HCT116 (cell line): ENCODE results near the gene ATXN1. TPM values are rescaled to one million over a fixed set of nuclear protein-coding genes. Genes with fewer than 3 reads are reported as not detected.

Experiments
- ATAC-seq: fragments of 200-7000 bp; cut with Tn5 transposase; 2 replicates; pipeline ENCODE4 v1.9.1; 2020; ENCODE audit warnings: mild to moderate bottlenecking, moderate library complexity
- BruUV-seq: library from RNA; stranded (reverse); fragments of 400-500 nt; replicated peaks from 2 replicates; lab custom pipeline; 2021; lab: Mats Ljungman, UMichigan
- CTCF ChIA-PET: fragments of 300-600 bp; sonication (Branson Sonifier 250); formaldehyde crosslinking; loops from one replicate; lab custom pipeline; 2021; ENCODE audit warnings: antibody characterized with exemption; lab: Charles Lee
- POLR2A ChIA-PET: fragments of 300-600, 350-600 bp; sonication (Branson Sonifier 250); formaldehyde crosslinking; loops from one replicate; lab custom pipeline; 2021; ENCODE audit warnings: antibody characterized with exemption; lab: Charles Lee
- RAD21 ChIA-PET, 2 experiments: fragments of 300-600 bp; sonication (Branson Sonifier 250); formaldehyde crosslinking; loops; one replicate each; lab custom pipeline; 2023; ENCODE audit warnings: low total read pairs in 2 of 2; ENCODE audit not compliant: uncharacterized antibody in 2 of 2, unreplicated experiment in 2 of 2, low non-redundant PET in 1 of 2; lab: Charles Lee
- DNase-seq: peaks from one replicate; pipeline ENCODE4 v3.0.0-alpha.2; 2010; ENCODE audit warnings: low read depth, low spot score
- H2AFZ ChIP-seq: fragments of 200-600 bp; shearing (Covaris generic), sonication (generic); 2 replicates; pipeline ENCODE4 v1.6.1; 2017; ENCODE audit warnings: low read depth, mixed run types, mixed read lengths, antibody characterized with exemption, low read length; ENCODE audit not compliant: poor library complexity, severe bottlenecking
- H3K27ac ChIP-seq: 2 replicates; pipeline ENCODE4 v1.5.1; 2012; ENCODE audit warnings: low read depth, low read length
- H3K27me3 ChIP-seq: fragments of 200-600 bp; sonication (generic); 2 replicates; pipeline ENCODE4 v1.6.1; 2016; ENCODE audit warnings: mixed run types, low read length, mixed read lengths; ENCODE audit not compliant: insufficient read depth
- H3K36me3 ChIP-seq, 2 experiments: fragments of 200-500 bp in 1 of 2; fragments of 200-600 bp in 1 of 2; sonication (Bioruptor generic) in 1 of 2; sonication (generic) in 1 of 2; 2 replicates each; pipeline versions ENCODE4 v1.5.1 to v1.6.1; 2014 to 2016; ENCODE audit warnings: low read length in 2 of 2, inconsistent platforms in 1 of 2, mixed read lengths in 1 of 2, mixed run types in 1 of 2; ENCODE audit not compliant: insufficient read depth in 2 of 2, control insufficient read depth in 1 of 2
- H3K4me1 ChIP-seq, 2 experiments: fragments of 200-600 bp in 1 of 2; sonication (generic) in 1 of 2; 2 replicates each; pipeline versions ENCODE4 v1.5.1 to v1.6.1; 2012 to 2017; ENCODE audit warnings: low read length in 2 of 2, inconsistent platforms in 1 of 2, mild to moderate bottlenecking in 1 of 2, mixed read lengths in 1 of 2, mixed run types in 1 of 2, moderate library complexity in 1 of 2; ENCODE audit not compliant: insufficient read depth in 2 of 2, control insufficient read depth in 1 of 2
- H3K4me2 ChIP-seq: fragments of 200-600 bp; sonication (generic); 2 replicates; pipeline ENCODE4 v1.6.1; 2017; ENCODE audit warnings: mixed run types, low read length, mixed read lengths
- H3K4me3 ChIP-seq, 2 experiments: fragments of 200-600 bp in 1 of 2; sonication (generic) in 1 of 2; replicated peaks in 1 of 2; 2 replicates each; pipeline ENCODE4 v1.5.1; 2011 to 2016; ENCODE audit warnings: low read length in 2 of 2, control low read depth in 1 of 2, low read depth in 1 of 2, mild to moderate bottlenecking in 1 of 2, mixed read lengths in 1 of 2, mixed run types in 1 of 2
- H3K79me2 ChIP-seq: fragments of 200-600 bp; sonication (generic); 2 replicates; pipeline ENCODE4 v1.6.1; 2017; ENCODE audit warnings: mild to moderate bottlenecking, mixed run types, low read length, moderate library complexity, mixed read lengths; ENCODE audit not compliant: insufficient read depth
- H3K9ac ChIP-seq: fragments of 200-600 bp; sonication (generic); 2 replicates; pipeline ENCODE4 v1.6.1; 2016; ENCODE audit warnings: low read length, mixed read lengths
- H3K9me2 ChIP-seq: fragments of 200-600 bp; sonication (generic), shearing (Covaris generic); 2 replicates; pipeline ENCODE4 v1.6.1; 2017; ENCODE audit warnings: mixed run types, mild to moderate bottlenecking, moderate library complexity; ENCODE audit not compliant: insufficient read depth
- H3K9me3 ChIP-seq, 2 experiments: fragments of 200-500 bp in 1 of 2; fragments of 200-600 bp in 1 of 2; sonication (Bioruptor generic) in 1 of 2; sonication (generic) in 1 of 2; 2 replicates each; pipeline ENCODE4 v1.6.1; 2014 to 2017; ENCODE audit warnings: low read length in 2 of 2, mixed read lengths in 2 of 2, inconsistent platforms in 1 of 2, low read depth in 1 of 2, mild to moderate bottlenecking in 1 of 2, mixed run types in 1 of 2, moderate library complexity in 1 of 2; ENCODE audit not compliant: control insufficient read depth in 1 of 2, insufficient read depth in 1 of 2
- H4K20me1 ChIP-seq: fragments of 200-600 bp; sonication (generic), shearing (Covaris generic); 2 replicates; pipeline ENCODE4 v1.6.1; 2017; ENCODE audit warnings: mixed run types, mild to moderate bottlenecking, moderate library complexity; ENCODE audit not compliant: insufficient read depth
- ATF3 ChIP-seq: IDR thresholded peaks from 2 replicates; pipeline ENCODE4 v1.6.1; 2012
- CBX3 ChIP-seq: IDR thresholded peaks from 2 replicates; pipeline ENCODE4 v1.6.1; 2012; ENCODE audit warnings: low read depth
- CEBPB ChIP-seq: IDR thresholded peaks from 2 replicates; pipeline ENCODE4 v1.6.1; 2012; ENCODE audit warnings: low read depth
- EGR1 ChIP-seq: IDR thresholded peaks from 2 replicates; pipeline ENCODE4 v1.6.1; 2012; ENCODE audit warnings: low read depth
- EZH2 ChIP-seq: fragments of 200-600 bp; sonication (generic); IDR thresholded peaks from 2 replicates; pipeline ENCODE4 v1.6.1; 2017; ENCODE audit warnings: antibody characterized with exemption, mixed run types
- EZH2phosphoT487 ChIP-seq: fragments of 200-600 bp; IDR thresholded peaks from 2 replicates; pipeline ENCODE4 v1.6.1; 2018; ENCODE audit warnings: antibody characterized with exemption, borderline replicate concordance
- FOSL1 ChIP-seq: IDR thresholded peaks from 2 replicates; pipeline ENCODE4 v1.6.1; 2012; ENCODE audit warnings: low read depth
- JUND ChIP-seq: IDR thresholded peaks from 2 replicates; pipeline ENCODE4 v1.6.1; 2012
- MAX ChIP-seq: IDR thresholded peaks from 2 replicates; pipeline ENCODE4 v1.6.1; 2012
- POLR2AphosphoS5 ChIP-seq: IDR thresholded peaks from 2 replicates; pipeline ENCODE4 v1.6.1; 2011; ENCODE audit warnings: mild to moderate bottlenecking, low read depth, low read length, moderate library complexity
- RAD21 ChIP-seq: IDR thresholded peaks from 2 replicates; pipeline ENCODE4 v1.6.1; 2012; ENCODE audit warnings: low read depth, mild to moderate bottlenecking
- SIN3A ChIP-seq: IDR thresholded peaks from 2 replicates; pipeline ENCODE4 v1.6.1; 2012; ENCODE audit warnings: low read depth
- SP1 ChIP-seq: IDR thresholded peaks from 2 replicates; pipeline ENCODE4 v1.6.1; 2012; ENCODE audit warnings: low read depth
- SRF ChIP-seq: IDR thresholded peaks from 2 replicates; pipeline ENCODE4 v1.6.1; 2012; ENCODE audit warnings: low read depth
- YY1 ChIP-seq: IDR thresholded peaks from 2 replicates; pipeline ENCODE4 v1.6.1; 2011; ENCODE audit warnings: low read length, low read depth, moderate library complexity, mild to moderate bottlenecking; ENCODE audit not compliant: insufficient replicate concordance; ENCODE audit errors: extremely low read depth
- ZBTB33 ChIP-seq: IDR thresholded peaks from 2 replicates; pipeline ENCODE4 v1.6.1; 2011; ENCODE audit warnings: mild to moderate bottlenecking, low read length, moderate library complexity; ENCODE audit not compliant: insufficient replicate concordance; ENCODE audit errors: extremely low read depth
- ZFX ChIP-seq: fragments of 450-650 bp; IDR thresholded peaks from 2 replicates; pipeline ENCODE4 v1.6.1; 2017
- ZNF274 ChIP-seq: fragments of 200-500 bp; sonication (Bioruptor generic); IDR thresholded peaks from 2 replicates; pipeline ENCODE4 v1.6.1; 2014; ENCODE audit warnings: mild to moderate bottlenecking, low read depth, low read length, inconsistent platforms
- intact Hi-C: fragments of 100-400 bp; cut with micrococcal nuclease; formaldehyde crosslinking; loops from 2 replicates; pipeline ENCODE4 v1.10.0; 2022
- total RNA-seq: library from RNA; stranded (reverse); gene quantifications from one replicate; pipeline ENCODE4 v1.2.1, GENCODE V29; 2021; ENCODE audit not compliant: unreplicated experiment

Gene ATXN1
- total RNA-seq, 1 experiment from 2014 or later = 21.0 TPM

GRCh38 chr6:16305788-16306187 is 455.5 kb downstream of the ATXN1 start:
- Histone ChIP-seq H3K4me1 (no peaks in the 10 kb centered on the region), H3K36me3 (no peaks in the 10 kb centered on the region), H3K27ac (no peak overlapping the region), H3K4me2 (no peak overlapping the region), H3K9ac (no peak overlapping the region), H3K79me2 (no peaks in the 10 kb centered on the region), H4K20me1 (no peaks in the 10 kb centered on the region), H3K9me3 (no peaks in the 10 kb centered on the region), H3K9me2 (no peaks in the 10 kb centered on the region), H2AFZ (no peak overlapping the region), H3K27me3 (no peaks in the 10 kb centered on the region), H3K4me3 (no peak overlapping the region)
- CTCF ChIA-PET = no interaction called here
- BruUV-seq = no TSS peak
- DNase-seq = no peak
- RAD21 ChIA-PET = interaction anchor here in 1 of 2 experiments (0.5 kb wide), 1 partner anchor 456 kb away, joined by 5 read pairs; no protein-coding TSS in a partner anchor
- no peak for ATAC-seq
- POLR2A ChIA-PET = no interaction called here
- intact Hi-C loops = no loop called here
- TF ChIP-seq SRF (no peak), ZFX (no peak), POLR2AphosphoS5 (no peak), FOSL1 (no peak), ATF3 (no peak), SIN3A (no peak), YY1 (no peak), ZNF274 (no peak), EGR1 (no peak), CBX3 (no peak), EZH2 (no peak), RAD21 (no peak), CEBPB (no peak)

GRCh38 chr6:16305246-16305725 is 456.0 kb downstream of the ATXN1 start:
- Histone ChIP-seq H3K27ac (no peak overlapping the region), H3K4me1 (no peaks in the 10 kb centered on the region), H3K9me2 (no peaks in the 10 kb centered on the region), H3K9me3 (no peaks in the 10 kb centered on the region), H4K20me1 (no peaks in the 10 kb centered on the region), H3K36me3 (no peaks in the 10 kb centered on the region), H3K27me3 (no peaks in the 10 kb centered on the region)
- POLR2A ChIA-PET = no interaction called here
- no peak for DNase-seq
- CTCF ChIA-PET = no interaction called here
- RAD21 ChIA-PET = interaction anchor here in 1 of 2 experiments (0.5 kb wide), 1 partner anchor 456 kb away, joined by 5 read pairs; no protein-coding TSS in a partner anchor
- TF ChIP-seq SP1 = no peak
- TF ChIP-seq ZBTB33 = no peak
- TF ChIP-seq POLR2AphosphoS5 = no peak
- no peak for TF ChIP-seq EZH2phosphoT487
- no peak for TF ChIP-seq SRF
- no peak for TF ChIP-seq FOSL1
- TF ChIP-seq JUND = no peak
- TF ChIP-seq MAX = no peak
- TF ChIP-seq CEBPB = no peak
- TF ChIP-seq, all 23 proteins: peak for 0
- no peak overlapping the region for H3K9ac ChIP-seq
- H3K4me2 ChIP-seq = no peak overlapping the region
- intact Hi-C loops = no loop called here
- H3K79me2 ChIP-seq = no peaks in the 10 kb centered on the region
- no peak overlapping the region for H2AFZ ChIP-seq
- no peak for ATAC-seq
- H3K4me3 ChIP-seq = no peak overlapping the region
- no TSS peak for BruUV-seq
